GM13976 (cell line): ENCODE measurements around the gene RAB7B.

Experiments used
- DNase-seq: peaks from one replicate; pipeline ENCODE4 v3.0.0; 2012; ENCODE audit warnings: low spot score
- in situ Hi-C: fragments of 300-500 bp; cut with MboI; formaldehyde crosslinking; loops from one replicate; pipeline ENCODE4 v1.12.0; 2022; ENCODE audit warnings: low sequenced_read_pairs, mixed read lengths, inconsistent platforms; ENCODE audit not compliant: unreplicated experiment
- TF ChIP-seq, protein P1 (sequence below): IDR thresholded peaks from 2 replicates; pipeline ENCODE4 v1.5.1; 2012; ENCODE audit warnings: borderline replicate concordance, mild to moderate bottlenecking; ENCODE audit not compliant: insufficient read depth; ENCODE audit errors: extremely low read depth, missing control alignments, control extremely low read depth

RAB7B gene

DNA sequence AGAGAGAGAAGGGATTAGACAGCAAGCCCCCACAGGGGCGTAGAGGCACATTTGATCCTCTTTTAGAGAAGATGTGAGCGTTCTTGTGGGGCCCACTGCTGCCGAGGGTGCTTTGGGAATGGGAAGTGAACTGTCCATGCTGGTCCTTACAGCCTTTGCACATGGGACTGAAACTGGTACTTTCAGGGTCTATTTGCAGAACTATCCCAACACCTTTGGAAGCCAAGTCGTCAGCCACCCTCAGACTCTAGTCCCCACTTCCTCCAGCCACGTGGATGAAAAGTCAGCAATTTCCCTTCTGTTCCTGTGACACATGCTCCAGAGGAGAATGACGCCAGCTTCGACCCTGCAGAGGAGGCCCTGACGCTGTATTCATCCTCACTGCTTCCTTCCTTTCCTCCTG is 2.6 kb upstream of the RAB7B start:
- no peak for DNase-seq
- in situ Hi-C loops = loop anchor here (10.0 kb wide), 1 partner anchor 109 kb away; the partner anchor contains the start of gene AVPR1B
- TF ChIP-seq, protein P1, sequence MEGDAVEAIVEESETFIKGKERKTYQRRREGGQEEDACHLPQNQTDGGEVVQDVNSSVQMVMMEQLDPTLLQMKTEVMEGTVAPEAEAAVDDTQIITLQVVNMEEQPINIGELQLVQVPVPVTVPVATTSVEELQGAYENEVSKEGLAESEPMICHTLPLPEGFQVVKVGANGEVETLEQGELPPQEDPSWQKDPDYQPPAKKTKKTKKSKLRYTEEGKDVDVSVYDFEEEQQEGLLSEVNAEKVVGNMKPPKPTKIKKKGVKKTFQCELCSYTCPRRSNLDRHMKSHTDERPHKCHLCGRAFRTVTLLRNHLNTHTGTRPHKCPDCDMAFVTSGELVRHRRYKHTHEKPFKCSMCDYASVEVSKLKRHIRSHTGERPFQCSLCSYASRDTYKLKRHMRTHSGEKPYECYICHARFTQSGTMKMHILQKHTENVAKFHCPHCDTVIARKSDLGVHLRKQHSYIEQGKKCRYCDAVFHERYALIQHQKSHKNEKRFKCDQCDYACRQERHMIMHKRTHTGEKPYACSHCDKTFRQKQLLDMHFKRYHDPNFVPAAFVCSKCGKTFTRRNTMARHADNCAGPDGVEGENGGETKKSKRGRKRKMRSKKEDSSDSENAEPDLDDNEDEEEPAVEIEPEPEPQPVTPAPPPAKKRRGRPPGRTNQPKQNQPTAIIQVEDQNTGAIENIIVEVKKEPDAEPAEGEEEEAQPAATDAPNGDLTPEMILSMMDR = no peak

DNA sequence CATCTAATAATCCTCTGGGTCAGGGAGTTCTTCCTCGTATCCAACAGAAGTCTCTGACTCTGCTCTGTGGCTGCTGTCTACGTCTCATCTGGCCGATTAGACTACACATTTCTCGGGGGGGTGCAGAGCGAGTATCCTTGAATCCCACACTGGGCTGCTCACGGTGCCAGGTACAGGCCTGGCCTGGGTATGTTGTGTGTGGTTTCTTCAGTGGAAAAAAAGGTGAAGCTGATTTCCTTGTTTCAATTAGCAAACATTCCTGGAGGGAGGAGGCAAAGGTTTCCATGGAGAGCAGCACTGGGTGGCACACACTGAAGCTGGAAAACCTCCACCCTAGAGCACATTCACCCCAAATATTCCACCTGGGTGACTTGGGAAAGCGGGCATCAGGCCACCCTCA is 2.0 kb upstream of the RAB7B start:
- no peak for DNase-seq
- TF ChIP-seq, protein P1 = no peak
- in situ Hi-C loops = loop anchor here (10.0 kb wide), 1 partner anchor 110 kb away; the partner anchor contains the start of gene AVPR1B

DNA sequence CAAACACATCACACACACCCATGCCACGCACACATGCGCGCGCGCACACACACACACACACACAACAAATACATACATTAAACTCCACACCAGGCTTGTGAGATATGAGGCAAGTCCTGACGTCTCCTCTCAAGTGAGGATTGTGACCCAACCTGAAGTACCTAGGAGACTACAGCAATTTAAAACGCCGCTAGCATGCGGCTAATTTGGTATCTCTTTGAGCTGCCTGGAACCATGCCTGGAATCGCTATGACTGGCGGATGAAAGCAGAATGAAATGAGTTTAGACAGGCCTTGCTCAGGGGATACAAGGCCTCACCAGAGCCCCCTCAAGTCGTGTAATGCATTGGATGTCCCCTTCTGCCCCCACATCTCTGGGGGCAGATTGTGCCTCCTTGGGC is 1.6 kb upstream of the RAB7B start:
- DNase-seq = no peak
- TF ChIP-seq, protein P1 = no peak
- in situ Hi-C loops = loop anchor here (10.0 kb wide), 1 partner anchor 110 kb away; the partner anchor contains the start of gene AVPR1B

DNA sequence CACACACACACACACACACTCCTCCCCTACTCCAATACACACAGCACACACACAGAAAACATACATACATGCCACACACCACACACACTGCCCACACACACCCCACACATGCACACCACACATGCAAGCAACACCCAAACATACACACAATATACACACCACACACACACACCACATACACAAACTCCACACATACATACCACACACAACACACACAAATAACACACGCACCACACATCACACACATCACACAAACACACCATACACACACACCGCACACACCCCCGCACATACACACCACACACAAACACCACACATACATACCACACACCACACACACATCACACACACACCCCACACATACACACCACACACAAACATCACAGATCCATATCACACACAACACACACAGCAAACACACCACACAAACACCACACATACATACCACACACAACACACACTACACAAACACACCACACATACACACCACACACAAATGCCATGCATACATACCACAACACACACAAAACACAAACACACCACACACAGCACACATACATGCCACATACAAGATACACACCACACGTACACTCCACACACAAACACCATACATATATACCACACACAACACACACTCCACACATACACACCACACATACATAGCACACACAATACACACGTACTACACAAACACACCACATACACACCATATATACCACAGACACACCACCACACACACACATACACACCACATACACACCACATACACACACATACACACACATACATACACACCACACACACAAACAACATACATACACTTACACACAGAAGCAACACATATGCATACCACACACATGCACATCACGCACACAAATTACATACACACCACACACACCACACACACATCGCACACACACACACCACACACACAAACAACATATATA is 932 bp upstream of the RAB7B start:
- in situ Hi-C loops = loop anchor here (10.0 kb wide), 1 partner anchor 111 kb away; the partner anchor contains the start of gene AVPR1B
- TF ChIP-seq, protein P1 = no peak
- no peak for DNase-seq

DNA sequence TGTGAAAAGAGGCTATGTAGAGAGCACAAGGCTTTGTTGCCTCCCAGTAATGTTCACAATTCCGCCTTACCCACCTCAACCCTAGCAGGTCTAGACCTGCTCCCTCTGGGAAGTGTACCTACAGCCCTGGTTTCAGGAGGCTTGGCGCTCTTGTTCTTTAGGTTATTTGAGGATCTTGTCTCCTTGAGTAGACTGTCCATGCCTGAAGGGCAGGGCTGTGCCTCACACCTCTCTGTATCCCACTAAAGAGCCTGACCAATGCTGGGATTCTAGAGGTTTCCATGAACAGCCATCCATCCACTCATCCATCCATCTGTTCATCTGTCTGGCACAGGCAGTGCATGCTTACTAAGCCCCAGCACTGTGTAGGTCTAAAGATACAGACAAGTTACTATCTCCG is 1.0 kb downstream of the RAB7B start:
- DNase-seq = no peak

DNA sequence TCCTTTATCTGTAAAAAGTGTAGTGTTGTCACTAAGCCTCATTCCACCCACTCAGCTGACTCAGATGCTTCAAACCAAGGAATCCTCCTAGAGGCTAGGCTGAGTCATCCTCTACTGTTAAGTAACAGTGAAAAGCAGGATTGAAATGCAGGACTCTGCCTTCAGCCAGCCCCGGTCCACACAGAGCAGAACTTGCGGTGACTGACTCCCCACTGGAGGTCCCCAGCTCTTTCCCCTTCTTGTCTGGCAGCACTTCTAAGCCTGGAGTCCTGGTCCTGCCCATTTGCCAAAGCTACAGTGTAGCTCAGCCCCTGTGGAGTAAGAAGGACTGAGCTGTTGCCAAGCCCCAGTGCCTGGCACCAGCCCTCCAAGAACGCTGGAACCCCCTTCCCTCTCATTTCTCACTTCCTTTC is 1.7 kb downstream of the RAB7B start:
- in situ Hi-C loops = loop anchor here (10.0 kb wide), 1 partner anchor 113 kb away; the partner anchor contains the start of gene AVPR1B
- DNase-seq = no peak
- TF ChIP-seq, protein P1 = no peak

More for the DNA sequence above, 1.0 kb downstream of the RAB7B start:
- in situ Hi-C loops = loop anchor here (10.0 kb wide), 1 partner anchor 113 kb away; the partner anchor contains the start of gene AVPR1B
- TF ChIP-seq, protein P1 = no peak
